K562 (cell line): ENCODE data around the gene PREB. TPM values are rescaled to one million over a fixed set of nuclear protein-coding genes. Genes with fewer than 3 reads are reported as not detected.
A peak's percentile ranks its signal among the peaks of the same experiment; 100 is the strongest.

Experiments used
- ATAC-seq: fragments of 200-7000 bp; cut with Tn5 transposase; 3 replicates; pipeline ENCODE4 v1.9.1; 2020; ENCODE audit warnings: moderate library complexity
- BruUV-seq: library from RNA; stranded (reverse); fragments of 400-500 nt; replicated peaks from 2 replicates; lab custom pipeline; 2021; lab: Mats Ljungman, UMichigan
- CTCF ChIA-PET: fragments of 300-600 bp; formaldehyde crosslinking; extraction: SDS; loops from one replicate; lab custom pipeline; 2021; ENCODE audit warnings: low intra/inter-chr PET ratio; lab: Yijun Ruan, JAX
- POLR2A ChIA-PET: fragments of 300-600, 350-650 bp; sonication (Branson Sonifier 250); formaldehyde crosslinking; extraction: SDS; loops from one replicate; lab custom pipeline; 2021; ENCODE audit warnings: antibody characterized with exemption, inconsistent platforms; lab: Yijun Ruan, JAX
- DNase-seq, 4 experiments: peaks; one replicate each; pipeline versions ENCODE4 v3.0.0 to v3.0.0-alpha.2; 2011 to 2018; ENCODE audit warnings: low spot score in 3 of 4, mixed read lengths in 3 of 4; ENCODE audit errors: extremely low read depth in 1 of 4
- FAIRE-seq: peaks from 2 replicates; lab custom pipeline; 2011; peaks lifted over from hg19 to GRCh38; lab: Jason Lieb, UNC
- H2AFZ ChIP-seq: 2 replicates; pipeline ENCODE4 v1.6.0; 2011; ENCODE audit warnings: low read depth, low read length, control low read depth, inconsistent platforms
- H3K27ac ChIP-seq: fragments of 200-600 bp; 3 replicates; pipeline ENCODE4 v1.8.0; 2011; ENCODE audit warnings: low read depth, mild to moderate bottlenecking, control low read depth, inconsistent platforms, low read length, moderate library complexity, mixed read lengths; ENCODE audit errors: extremely low read depth
- H3K27me3 ChIP-seq, 2 experiments: fragments of 300-600 bp in 1 of 2; 2 replicates in 1 of 2; 3 replicates in 1 of 2; pipeline versions ENCODE4 v1.6.0 to v1.8.0; 2011; ENCODE audit warnings: inconsistent platforms in 2 of 2, low read length in 2 of 2, mild to moderate bottlenecking in 1 of 2, mixed read lengths in 1 of 2, moderate library complexity in 1 of 2; ENCODE audit not compliant: control insufficient read depth in 2 of 2, insufficient read depth in 2 of 2
- H3K36me3 ChIP-seq: fragments of 300-600 bp; 3 replicates; pipeline ENCODE4 v1.8.0; 2011; ENCODE audit warnings: mild to moderate bottlenecking, low read length, inconsistent platforms; ENCODE audit not compliant: control insufficient read depth, insufficient read depth
- H3K4me1 ChIP-seq, 2 experiments: fragments of 200-600 bp in 1 of 2; replicated peaks in 1 of 2; 2 replicates in 1 of 2; 3 replicates in 1 of 2; pipeline versions ENCODE4 v1.5.1 to v1.8.0; 2011; ENCODE audit warnings: inconsistent platforms in 2 of 2, low read length in 2 of 2, mild to moderate bottlenecking in 1 of 2, mixed read lengths in 1 of 2, moderate library complexity in 1 of 2; ENCODE audit not compliant: control insufficient read depth in 2 of 2, insufficient read depth in 2 of 2
- H3K4me2 ChIP-seq: 2 replicates; pipeline ENCODE4 v1.6.1; 2011; ENCODE audit warnings: low read length, control low read depth, inconsistent platforms, mixed read lengths; ENCODE audit not compliant: insufficient read depth
- H3K4me3 ChIP-seq: fragments of 200-600 bp; sonication (generic), shearing (Covaris generic); 2 replicates; pipeline ENCODE4 v1.5.1; 2016; ENCODE audit warnings: control low read depth, inconsistent platforms
- H3K79me2 ChIP-seq: fragments of 200-600 bp; 3 replicates; pipeline ENCODE4 v1.8.0; 2011; ENCODE audit warnings: low read length, inconsistent platforms; ENCODE audit not compliant: control insufficient read depth, insufficient read depth
- H3K9ac ChIP-seq, 2 experiments: 2 replicates each; pipeline versions ENCODE4 v1.6.0 to v1.6.1; 2011; ENCODE audit warnings: low read depth in 2 of 2, low read length in 2 of 2, control low read depth in 1 of 2, inconsistent platforms in 1 of 2, mild to moderate bottlenecking in 1 of 2, mixed read lengths in 1 of 2; ENCODE audit not compliant: insufficient read depth in 1 of 2
- H3K9me1 ChIP-seq: one replicate; pipeline ENCODE4 v1.6.0; 2011; ENCODE audit warnings: inconsistent platforms, mild to moderate bottlenecking, low read length, moderate library complexity; ENCODE audit not compliant: control insufficient read depth, insufficient read depth
- H3K9me3 ChIP-seq: replicated peaks from 2 replicates; pipeline ENCODE4 v1.5.1; 2011; ENCODE audit warnings: low read depth, low read length, inconsistent platforms; ENCODE audit not compliant: control insufficient read depth, insufficient read depth
- H4K20me1 ChIP-seq: replicated peaks from 2 replicates; pipeline ENCODE4 v1.6.1; 2011; ENCODE audit warnings: low read length, inconsistent platforms, mixed read lengths; ENCODE audit not compliant: control insufficient read depth, insufficient read depth
- ARID1B ChIP-seq: fragments of 450-650 bp; IDR thresholded peaks from 2 replicates; pipeline ENCODE4 v1.6.1; 2016; ENCODE audit warnings: antibody characterized with exemption, mild to moderate bottlenecking, inconsistent platforms
- EGR1 ChIP-seq: fragments of 450-650 bp; conservative IDR thresholded peaks from 2 replicates; pipeline ENCODE4 v1.6.1; 2017; ENCODE audit warnings: mild to moderate bottlenecking
- EWSR1 ChIP-seq: fragments of 450-650 bp; IDR thresholded peaks from 2 replicates; pipeline ENCODE4 v1.6.1; 2018; ENCODE audit warnings: borderline replicate concordance, mild to moderate bottlenecking, low read depth, moderate library complexity; ENCODE audit not compliant: partially characterized antibody
- FOXP1 ChIP-seq: sonication (generic); formaldehyde crosslinking; IDR thresholded peaks from 2 replicates; pipeline ENCODE4 v1.8.0; 2022; ENCODE audit warnings: mild to moderate bottlenecking, missing genetic modification reagents
- HNRNPK ChIP-seq: fragments of 200-400 bp; formaldehyde crosslinking; IDR thresholded peaks from one replicate; pipeline ENCODE4 v1.6.1; 2018; ENCODE audit warnings: mild to moderate bottlenecking, low read depth, low read length; ENCODE audit not compliant: poor library complexity, severe bottlenecking
- ZFX ChIP-seq: sonication (generic); formaldehyde crosslinking; IDR thresholded peaks from 2 replicates; pipeline ENCODE4 v1.8.0; 2022; ENCODE audit warnings: mild to moderate bottlenecking, missing genetic modification reagents, moderate library complexity
- ZNF551 ChIP-seq: fragments of 250-450 bp; sonication (Bioruptor Pico); IDR thresholded peaks from 2 replicates; pipeline ENCODE4 v1.5.0; 2021; ENCODE audit warnings: mild to moderate bottlenecking, moderate library complexity
- WGBS: fragments of 100-300 bp; shearing (Covaris generic); methylation state at CpG from one replicate; pipeline ENCODE4 v1.1.6; 2016; ENCODE audit warnings: low coverage, mixed read lengths; ENCODE audit not compliant: insufficient coverage; ENCODE audit errors: missing lambda C conversion rate; 5-methylcytosine and 5-hydroxymethylcytosine counted together
- in situ Hi-C: fragments of 300-500 bp; cut with MboI; formaldehyde crosslinking; loops from 4 replicates; pipeline ENCODE4 v1.15.0; 2018; ENCODE audit warnings: inconsistent platforms, mixed read lengths
- intact Hi-C: fragments of 100-400 bp; cut with micrococcal nuclease; formaldehyde crosslinking; loops from 2 replicates; pipeline ENCODE4 v1.14.2; 2022
- polyA plus RNA-seq, 8 experiments: library from polyadenylated mRNA; depleted of rRNA in 4 of 8; stranded (reverse) in 5 of 8; unstranded in 3 of 8; fragments of >200 nt; fragmentation: Nextera tagmentation in 2 of 8; fragmentation: Illumina TruSeq in 1 of 8; extraction: Ambion mirVana in 2 of 8; extraction: Trizol in 1 of 8; gene quantifications; 2 replicates each; pipeline versions ENCODE4 v1.2.1 to v1.2.3, GENCODE V29; 2011 to 2014; ENCODE audit warnings: inconsistent platforms in 1 of 8, missing spikeins in 1 of 8
- total RNA-seq, 7 experiments: library from RNA; depleted of rRNA in 6 of 7; stranded (reverse); fragments of >200 nt in 6 of 7; fragmentation: Illumina TruSeq in 2 of 7; extraction: Trizol in 2 of 7; gene quantifications; 2 replicates each; pipeline versions ENCODE4 v1.2.1 to v1.2.3, GENCODE V29; 2011 to 2021; ENCODE audit warnings: low replicate concordance in 1 of 7
- TF ChIP-seq, protein P1 (sequence below), 2 experiments: fragments of 150-350 bp in 1 of 2; IDR thresholded peaks; 2 replicates each; pipeline ENCODE4 v1.6.1; 2012 to 2016; ENCODE audit warnings: low read depth in 2 of 2, low read length in 2 of 2, mild to moderate bottlenecking in 1 of 2, moderate library complexity in 1 of 2
- TF ChIP-seq, protein P2 (sequence below), 3 experiments: fragments of 200-800 bp in 1 of 3; sonication (Bioruptor generic) in 1 of 3; sonication (generic) in 1 of 3; formaldehyde crosslinking in 1 of 3; IDR thresholded peaks; 2 replicates each; pipeline versions ENCODE4 v1.6.1 to v1.8.0; 2016 to 2022; ENCODE audit warnings: mild to moderate bottlenecking in 2 of 3, missing compliant biosample characterization in 2 of 3, missing genetic modification characterization in 2 of 3, missing genetic modification reagents in 1 of 3

The PREB gene
- total and polyA plus RNA-seq, 9 of the 15 experiments (the other 6 are each of a cell fraction or from before 2014, with no cell fraction given) = 35.1 to 84.2 (median 67.2) TPM

DNA sequence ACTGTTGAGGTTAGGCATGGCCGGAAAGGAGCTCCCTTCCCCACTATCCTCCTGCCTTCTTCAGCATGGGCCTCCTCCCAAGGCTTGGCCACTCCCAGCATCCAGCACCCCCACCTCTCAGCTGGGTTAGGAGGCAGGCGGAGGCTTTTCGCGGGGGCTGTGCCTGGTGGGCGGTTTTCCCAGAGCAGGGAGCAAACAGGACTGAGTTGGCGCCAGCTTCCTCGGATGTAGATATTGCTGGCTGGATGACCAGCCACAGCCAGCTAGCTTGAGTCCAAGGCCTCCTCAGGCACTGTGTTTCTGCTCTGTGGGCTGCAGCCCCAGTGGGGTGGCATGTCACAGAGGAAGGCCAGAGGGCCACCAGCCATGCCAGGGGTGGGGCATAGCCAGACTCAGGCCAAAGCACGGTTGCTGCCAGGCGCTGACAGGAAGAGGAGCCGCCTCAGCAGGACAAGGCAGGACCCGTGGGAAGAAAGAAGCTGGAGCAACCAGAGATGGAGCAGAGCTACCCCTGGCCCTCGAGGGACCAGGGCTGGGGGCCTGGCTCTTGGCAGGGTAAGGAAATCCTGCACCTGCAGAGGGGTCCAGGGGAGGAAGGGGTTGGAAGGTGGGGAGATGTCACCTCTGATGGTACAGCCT is 14.5 kb upstream of the PREB start, which contains the start of gene TCF23:
TSS of gene TCF23 (plus strand) at position 204 of the 639 bp plus-strand sequence. CDS start at position 334, 130 bp downstream.
- in situ Hi-C loops = no loop called here
- Histone ChIP-seq H3K79me2 (no peaks in the 10 kb centered on the region), H3K27me3 (peaks cover 0 to 15% of the 10 kb centered on the region in 2 experiments; a peak in 2 of 5 replicates), H3K4me2 (no peak within 1 kb of the TSS), H4K20me1 (no peaks in the 10 kb centered on the region), H3K9ac (peak within 1 kb of the TSS in 1 of 2 experiments; percentile 82; a peak in 1 of 4 replicates), H3K4me3 (no peak within 1 kb of the TSS), H3K36me3 (no peaks in the 10 kb centered on the region), H3K9me1 (no peaks in the 10 kb centered on the region), H3K27ac (no peak within 1 kb of the TSS), H2AFZ (no peak within 1 kb of the TSS), H3K4me1 (peaks cover 0 to 15% of the 10 kb centered on the region in 2 experiments; a peak in 2 of 5 replicates), H3K9me3 (no peaks in the 10 kb centered on the region)
- FAIRE-seq = no peak
- ATAC-seq = peak; percentile 31
- 29% methylated on average over 12 of the region's 12 CpGs for WGBS
- peak in 1 of 4 experiments; percentile 29 for DNase-seq
- intact Hi-C loops = no loop called here
- no peak for TF ChIP-seq FOXP1 (CRISPR knock-in tag)
- TF ChIP-seq ARID1B = no peak
- no peak for TF ChIP-seq EWSR1
- TF ChIP-seq, protein P1, sequence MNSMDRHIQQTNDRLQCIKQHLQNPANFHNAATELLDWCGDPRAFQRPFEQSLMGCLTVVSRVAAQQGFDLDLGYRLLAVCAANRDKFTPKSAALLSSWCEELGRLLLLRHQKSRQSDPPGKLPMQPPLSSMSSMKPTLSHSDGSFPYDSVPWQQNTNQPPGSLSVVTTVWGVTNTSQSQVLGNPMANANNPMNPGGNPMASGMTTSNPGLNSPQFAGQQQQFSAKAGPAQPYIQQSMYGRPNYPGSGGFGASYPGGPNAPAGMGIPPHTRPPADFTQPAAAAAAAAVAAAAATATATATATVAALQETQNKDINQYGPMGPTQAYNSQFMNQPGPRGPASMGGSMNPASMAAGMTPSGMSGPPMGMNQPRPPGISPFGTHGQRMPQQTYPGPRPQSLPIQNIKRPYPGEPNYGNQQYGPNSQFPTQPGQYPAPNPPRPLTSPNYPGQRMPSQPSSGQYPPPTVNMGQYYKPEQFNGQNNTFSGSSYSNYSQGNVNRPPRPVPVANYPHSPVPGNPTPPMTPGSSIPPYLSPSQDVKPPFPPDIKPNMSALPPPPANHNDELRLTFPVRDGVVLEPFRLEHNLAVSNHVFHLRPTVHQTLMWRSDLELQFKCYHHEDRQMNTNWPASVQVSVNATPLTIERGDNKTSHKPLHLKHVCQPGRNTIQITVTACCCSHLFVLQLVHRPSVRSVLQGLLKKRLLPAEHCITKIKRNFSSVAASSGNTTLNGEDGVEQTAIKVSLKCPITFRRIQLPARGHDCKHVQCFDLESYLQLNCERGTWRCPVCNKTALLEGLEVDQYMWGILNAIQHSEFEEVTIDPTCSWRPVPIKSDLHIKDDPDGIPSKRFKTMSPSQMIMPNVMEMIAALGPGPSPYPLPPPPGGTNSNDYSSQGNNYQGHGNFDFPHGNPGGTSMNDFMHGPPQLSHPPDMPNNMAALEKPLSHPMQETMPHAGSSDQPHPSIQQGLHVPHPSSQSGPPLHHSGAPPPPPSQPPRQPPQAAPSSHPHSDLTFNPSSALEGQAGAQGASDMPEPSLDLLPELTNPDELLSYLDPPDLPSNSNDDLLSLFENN (IDR thresholded peaks at IDR 0.05; ENCODE audit: low read depth in 2 of 2, low read length in 2 of 2) = no peak
- TF ChIP-seq ZFX (CRISPR knock-in tag) = no peak
- TF ChIP-seq ZNF551 (CRISPR knock-in tag) = no peak
- TF ChIP-seq, protein P2, sequence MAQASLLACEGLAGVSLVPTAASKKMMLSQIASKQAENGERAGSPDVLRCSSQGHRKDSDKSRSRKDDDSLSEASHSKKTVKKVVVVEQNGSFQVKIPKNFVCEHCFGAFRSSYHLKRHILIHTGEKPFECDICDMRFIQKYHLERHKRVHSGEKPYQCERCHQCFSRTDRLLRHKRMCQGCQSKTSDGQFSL (CRISPR knock-in tag; IDR thresholded peaks at IDR 0.05) = 0 out of 2 replicates have a peak, but pooled peaks have one; percentile 27
- TF ChIP-seq, protein P2 (tag; IDR thresholded peaks at IDR 0.05) = no peak
- TF ChIP-seq EGR1 = peak; percentile 54
- no peak for TF ChIP-seq HNRNPK
- CTCF ChIA-PET = no interaction called here
- no TSS peak for BruUV-seq
- POLR2A ChIA-PET = interaction anchor here (1.0 to 1.3 kb wide), 2 partner anchors 12 to 68 kb away, joined by 3 read pairs; no protein-coding TSS in a partner anchor
